SU-DHL-6 (cell line): Measurements from ENCODE around the gene ARMC9.

Experiments
- H2AFZ ChIP-seq: fragments of 200-600 bp; sonication (generic); 2 replicates; pipeline ENCODE4 v1.6.1; 2014; ENCODE audit warnings: low read depth, mild to moderate bottlenecking, moderate library complexity, mixed read lengths, antibody characterized with exemption, low read length; ENCODE audit not compliant: severe bottlenecking
- H3F3A ChIP-seq: fragments of 200-600 bp; shearing (Covaris generic); 2 replicates; pipeline ENCODE4 v1.6.0; 2016; ENCODE audit warnings: antibody characterized with exemption, mild to moderate bottlenecking; ENCODE audit not compliant: insufficient read depth
- H3K27ac ChIP-seq: fragments of 200-600 bp; sonication (generic); 2 replicates; pipeline ENCODE4 v1.5.1; 2016; ENCODE audit warnings: low read depth, mild to moderate bottlenecking, low read length, moderate library complexity, mixed read lengths
- H3K27me3 ChIP-seq: fragments of 200-600 bp; sonication (generic), shearing (Covaris generic); 2 replicates; pipeline ENCODE4 v1.6.0; 2014; ENCODE audit warnings: mild to moderate bottlenecking, low read length
- H3K36me3 ChIP-seq: fragments of 200-600 bp; sonication (generic); 2 replicates; pipeline ENCODE4 v1.6.1; 2014; ENCODE audit warnings: mild to moderate bottlenecking, low read length, mixed read lengths
- H3K4me2 ChIP-seq: fragments of 300-600, 200-600 bp; shearing (Covaris generic), sonication (generic); 2 replicates; pipeline ENCODE4 v1.6.0; 2014; ENCODE audit warnings: low read length, low read depth, mild to moderate bottlenecking; ENCODE audit not compliant: poor library complexity, severe bottlenecking
- H3K4me3 ChIP-seq: fragments of 200-600 bp; sonication (generic); 2 replicates; pipeline ENCODE4 v1.5.1; 2014; ENCODE audit warnings: antibody characterized with exemption, low read length, mild to moderate bottlenecking, mixed read lengths; ENCODE audit not compliant: insufficient read depth, poor library complexity, severe bottlenecking
- H3K79me2 ChIP-seq: fragments of 200-600 bp; sonication (generic); 2 replicates; pipeline ENCODE4 v1.6.1; 2014; ENCODE audit warnings: mild to moderate bottlenecking, low read length, moderate library complexity; ENCODE audit not compliant: insufficient read depth
- H3K9ac ChIP-seq: fragments of 200-600 bp; sonication (generic); 2 replicates; pipeline ENCODE4 v1.7.0; 2014; ENCODE audit warnings: mild to moderate bottlenecking, low read length
- H3K9me2 ChIP-seq: fragments of 200-600 bp; sonication (generic); replicated peaks from 2 replicates; pipeline ENCODE4 v1.6.1; 2014; ENCODE audit warnings: low read length; ENCODE audit not compliant: insufficient read depth
- H3K9me3 ChIP-seq: fragments of 200-600 bp; sonication (generic); 2 replicates; pipeline ENCODE4 v1.6.1; 2014; ENCODE audit warnings: low read length, mixed read lengths; ENCODE audit not compliant: insufficient read depth
- H4K20me1 ChIP-seq: fragments of 200-600 bp; sonication (generic); 2 replicates; pipeline ENCODE4 v1.6.1; 2014; ENCODE audit warnings: low read depth, mild to moderate bottlenecking, antibody characterized with exemption, low read length, moderate library complexity, mixed read lengths
- CTCF ChIP-seq: fragments of 200-600 bp; sonication (generic); IDR thresholded peaks from one replicate; pipeline ENCODE4 v1.5.1; 2017; ENCODE audit warnings: antibody characterized with exemption, mild to moderate bottlenecking, low read length, moderate library complexity; ENCODE audit not compliant: insufficient read depth, poor library complexity, severe bottlenecking
- EZH2phosphoT487 ChIP-seq: fragments of 200-600 bp; sonication (generic), shearing (Covaris generic); conservative IDR thresholded peaks from 2 replicates; pipeline ENCODE4 v1.6.1; 2018; ENCODE audit warnings: mild to moderate bottlenecking, antibody characterized with exemption, low read length, moderate library complexity, mixed read lengths

The ARMC9 gene

DNA sequence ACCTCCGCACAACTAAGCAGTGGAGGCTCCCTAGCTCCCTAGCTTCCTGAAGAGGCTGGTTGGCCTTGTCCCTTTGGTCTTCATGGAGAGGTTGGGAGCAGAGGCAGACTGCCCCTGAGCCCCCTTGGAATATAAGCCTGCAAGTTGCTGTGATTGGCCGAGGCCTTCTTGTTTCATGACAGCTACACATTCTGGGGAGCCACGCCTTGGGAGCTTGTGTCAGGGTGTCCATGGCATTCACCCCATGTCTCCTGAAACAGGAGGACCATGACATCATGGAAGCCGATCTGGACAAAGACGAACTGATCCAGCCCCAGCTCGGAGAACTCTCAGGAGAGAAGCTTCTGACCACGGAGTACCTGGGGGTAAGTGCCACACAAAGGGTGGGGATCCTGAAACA is 133.1 kb downstream of the ARMC9 start:
- no peak for TF ChIP-seq CTCF
- Histone ChIP-seq H3K4me2 (no peak overlapping the region), H3K79me2 (no peaks in the 10 kb centered on the region), H3K4me3 (no peak overlapping the region), H3F3A (no peaks in the 10 kb centered on the region), H3K36me3 (no peaks in the 10 kb centered on the region), H4K20me1 (no peaks in the 10 kb centered on the region), H2AFZ (no peak overlapping the region), H3K27me3 (no peaks in the 10 kb centered on the region), H3K9me3 (no peaks in the 10 kb centered on the region), H3K9me2 (no peaks in the 10 kb centered on the region), H3K27ac (no peak overlapping the region), H3K9ac (no peak overlapping the region)

- Histone ChIP-seq H3K27me3 (no peaks in the 10 kb centered on the region), H4K20me1 (no peaks in the 10 kb centered on the region), H3K4me2 (no peak overlapping the region), H2AFZ (no peak overlapping the region), H3K27ac (no peak overlapping the region), H3K79me2 (no peaks in the 10 kb centered on the region), H3K9me3 (no peaks in the 10 kb centered on the region), H3K9me2 (no peaks in the 10 kb centered on the region), H3K36me3 (no peaks in the 10 kb centered on the region), H3K4me3 (no peak overlapping the region), H3F3A (no peaks in the 10 kb centered on the region), H3K9ac (no peak overlapping the region)
- TF ChIP-seq EZH2phosphoT487 (no peak), CTCF (no peak)
Observed at GRCh38 chr2:231332388-231332787, 134.0 kb downstream of the ARMC9 start.

DNA sequence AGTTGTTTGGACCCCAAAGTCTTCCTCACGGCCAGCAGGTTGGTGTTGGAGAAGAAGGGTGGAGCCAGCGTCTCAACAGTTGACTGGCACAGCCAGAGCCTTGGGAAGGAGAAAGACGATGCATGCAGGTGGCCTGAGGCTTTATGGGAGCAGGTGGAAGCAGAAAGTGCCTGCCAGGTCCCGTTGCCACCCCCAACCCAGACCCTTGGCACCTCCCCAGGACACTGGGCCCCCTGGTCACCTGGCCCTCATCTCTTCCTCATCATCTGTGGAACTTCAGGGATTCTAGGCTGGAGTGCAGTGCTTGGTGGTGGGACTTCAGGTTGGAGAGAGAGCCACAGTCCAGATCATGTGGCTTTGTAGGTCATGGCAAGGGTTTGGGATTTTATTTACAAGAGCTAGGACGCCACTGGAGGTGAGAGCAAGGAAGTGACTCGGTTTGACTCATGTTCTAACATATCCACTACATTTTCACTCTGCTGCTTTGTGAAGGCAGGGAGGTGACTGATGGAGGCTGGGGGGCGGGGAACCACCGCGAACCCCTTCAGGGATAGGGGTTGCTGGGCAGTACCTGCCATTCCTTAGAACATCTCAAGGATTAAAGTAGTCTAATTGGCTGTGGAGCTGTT is 134.6 kb downstream of the ARMC9 start:
- Histone ChIP-seq H3K79me2 (no peaks in the 10 kb centered on the region), H3K36me3 (no peaks in the 10 kb centered on the region), H3F3A (no peaks in the 10 kb centered on the region), H3K27ac (no peak overlapping the region), H3K9me2 (no peaks in the 10 kb centered on the region), H3K9ac (no peak overlapping the region), H3K4me3 (no peak overlapping the region), H2AFZ (no peak overlapping the region), H3K27me3 (no peaks in the 10 kb centered on the region), H4K20me1 (no peaks in the 10 kb centered on the region), H3K9me3 (no peaks in the 10 kb centered on the region), H3K4me2 (no peak overlapping the region)
- TF ChIP-seq EZH2phosphoT487 (no peak), CTCF (no peak)
